ENCODE results near the gene UBASH3B.

The UBASH3B gene

DNA sequence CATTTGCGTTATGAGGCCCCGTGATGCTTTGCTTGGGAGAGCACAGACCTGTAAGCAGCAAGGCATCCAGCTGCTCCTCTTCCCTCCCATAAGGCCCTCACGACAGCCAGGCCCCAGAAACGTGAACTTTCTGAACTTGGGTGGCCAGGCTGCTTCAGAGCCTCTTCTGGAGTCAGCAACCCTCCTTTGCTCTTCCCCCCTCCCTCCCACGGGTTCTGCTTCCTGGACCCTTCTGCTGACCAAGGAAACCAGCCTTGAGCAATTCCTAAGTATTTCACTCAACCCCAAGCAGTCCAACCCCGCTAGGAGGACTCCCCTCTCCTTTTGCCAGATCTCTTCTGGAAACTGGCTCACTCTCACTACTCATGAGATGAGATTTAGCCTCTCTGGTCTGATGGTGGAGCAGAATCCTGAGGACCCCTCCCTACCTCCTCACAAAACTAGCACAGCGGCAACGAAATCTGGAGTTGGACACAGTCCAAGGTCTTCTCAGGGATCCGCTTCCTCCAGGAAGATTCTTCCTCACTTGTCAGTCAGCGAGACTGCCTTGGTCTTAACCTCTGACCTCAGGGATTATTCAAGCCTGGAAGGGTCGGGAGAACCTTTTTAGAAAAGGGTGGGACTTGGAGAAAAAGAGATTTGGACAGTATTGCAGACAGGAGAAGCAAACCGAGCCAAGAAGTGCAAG is 86.2 kb downstream of the UBASH3B start:
- Histone ChIP-seq H3K9me3 (ENCODE audit: control insufficient read depth in 1 of 2, low read length in 2 of 2) (no peaks in the 10 kb centered on the region), H3K9ac (ENCODE audit: low read depth in 1 of 2, low read length in 2 of 2) (no peak overlapping the region), H3K36me3 (ENCODE audit: control insufficient read depth in 1 of 2, insufficient read depth in 2 of 2, low read length in 2 of 2) (no peaks in the 10 kb centered on the region), H3K4me3 (ENCODE audit: low read depth in 1 of 2, low read length in 2 of 2) (no peak overlapping the region), H3K27me3 (ENCODE audit: control insufficient read depth in 1 of 2, insufficient read depth in 2 of 2, low read length in 2 of 2) (no peaks in the 10 kb centered on the region), H3K27ac (ENCODE audit: low read depth, low read length) (peak overlapping the region; percentile 52), H3K4me1 (ENCODE audit: control insufficient read depth in 1 of 2, insufficient read depth in 2 of 2, low read length in 2 of 2) (peaks cover 31 to 39% of the 10 kb centered on the region in 2 donors)

DNA sequence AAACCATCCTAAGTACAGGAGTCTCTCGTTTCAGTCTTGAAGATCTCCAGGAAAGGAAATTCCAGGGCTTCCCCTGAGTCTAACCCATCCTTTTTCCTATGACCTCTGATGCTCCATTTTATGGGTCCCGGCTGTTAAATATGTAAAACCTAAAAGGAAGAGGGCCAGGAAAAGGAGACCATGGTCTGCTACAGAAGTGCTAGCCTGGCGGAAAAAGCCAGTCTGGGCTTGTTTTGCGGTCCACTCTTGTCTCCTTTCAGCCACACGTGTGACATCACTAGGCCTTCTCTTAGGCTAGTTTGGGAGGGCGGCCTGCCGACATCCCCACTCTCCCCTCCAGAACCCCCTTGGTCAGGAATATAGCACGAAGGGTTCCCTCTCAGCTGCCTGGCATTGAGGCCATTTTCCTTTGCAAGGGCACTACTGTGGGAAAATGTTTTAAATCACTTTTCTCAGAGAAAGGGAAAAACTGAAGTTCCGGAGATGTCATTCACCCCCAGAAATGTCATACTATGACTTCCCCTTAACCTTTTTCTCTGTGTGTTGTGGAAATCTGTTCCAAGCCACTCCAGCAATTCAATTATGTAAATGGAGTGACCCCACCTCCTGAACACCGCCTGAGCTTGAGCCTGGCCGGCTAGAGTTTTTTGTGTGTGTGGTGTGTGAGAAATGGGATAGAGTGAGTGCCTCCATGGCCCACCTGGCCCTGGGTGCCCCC is 86.9 kb downstream of the UBASH3B start:
- H3K36me3 ChIP-seq (ENCODE audit: control insufficient read depth in 1 of 2, insufficient read depth in 2 of 2, low read length in 2 of 2): no peaks in the 10 kb centered on the region
- H3K27ac ChIP-seq (ENCODE audit: low read depth, low read length): peak overlapping the region; percentile 52
- H3K9ac ChIP-seq (ENCODE audit: low read depth in 1 of 2, low read length in 2 of 2): no peak overlapping the region
- H3K4me3 ChIP-seq (ENCODE audit: low read depth in 1 of 2, low read length in 2 of 2): no peak overlapping the region
- no peaks in the 10 kb centered on the region for H3K27me3 ChIP-seq (ENCODE audit: control insufficient read depth in 1 of 2, insufficient read depth in 2 of 2, low read length in 2 of 2)
- H3K4me1 ChIP-seq (ENCODE audit: control insufficient read depth in 1 of 2, insufficient read depth in 2 of 2, low read length in 2 of 2): peaks cover 33 to 42% of the 10 kb centered on the region in 2 donors
- H3K9me3 ChIP-seq (ENCODE audit: control insufficient read depth in 1 of 2, low read length in 2 of 2): no peaks in the 10 kb centered on the region

DNA sequence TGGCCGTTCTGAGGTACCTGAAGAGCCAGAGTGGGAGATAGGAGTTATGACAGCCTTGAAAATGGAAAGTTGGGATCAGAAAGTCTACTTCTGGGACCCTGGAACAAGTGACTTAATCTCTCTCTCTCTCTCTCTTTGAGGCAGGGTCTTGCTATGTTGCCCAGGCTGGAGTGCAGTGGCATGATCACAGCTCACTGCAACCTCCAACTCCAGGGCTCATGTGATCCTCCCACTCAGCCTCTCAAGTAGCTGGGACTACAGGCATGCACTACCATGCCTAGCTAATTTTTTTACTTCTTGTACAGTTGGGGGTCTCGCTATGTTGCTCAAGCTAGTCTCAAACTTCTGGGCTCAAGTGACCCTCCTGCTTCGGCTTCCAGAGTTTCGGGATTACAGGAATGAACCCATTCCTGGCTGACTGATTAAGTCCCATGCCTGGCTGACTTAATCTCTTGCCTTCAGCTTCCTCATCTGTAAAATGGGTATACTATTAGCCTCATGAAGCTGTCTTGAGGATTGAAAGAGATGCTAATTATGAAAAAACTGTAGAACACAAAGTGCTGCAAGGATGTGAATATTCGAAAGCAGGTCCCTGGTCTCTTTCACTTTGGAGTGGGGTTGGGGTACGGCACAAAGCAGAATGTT is 87.7 kb downstream of the UBASH3B start:
- Histone ChIP-seq H3K4me1 (ENCODE audit: control insufficient read depth in 1 of 2, insufficient read depth in 2 of 2, low read length in 2 of 2) (peaks cover 33 to 41% of the 10 kb centered on the region in 2 donors), H3K9me3 (ENCODE audit: control insufficient read depth in 1 of 2, low read length in 2 of 2) (no peaks in the 10 kb centered on the region), H3K9ac (ENCODE audit: low read depth in 1 of 2, low read length in 2 of 2) (peak overlapping the region; percentile 26 to 52), H3K27me3 (ENCODE audit: control insufficient read depth in 1 of 2, insufficient read depth in 2 of 2, low read length in 2 of 2) (no peaks in the 10 kb centered on the region), H3K27ac (ENCODE audit: low read depth, low read length) (peak overlapping the region; percentile 46), H3K36me3 (ENCODE audit: control insufficient read depth in 1 of 2, insufficient read depth in 2 of 2, low read length in 2 of 2) (no peaks in the 10 kb centered on the region), H3K4me3 (ENCODE audit: low read depth in 1 of 2, low read length in 2 of 2) (peak overlapping the region in 1 of 2 donors; percentile 7)

DNA sequence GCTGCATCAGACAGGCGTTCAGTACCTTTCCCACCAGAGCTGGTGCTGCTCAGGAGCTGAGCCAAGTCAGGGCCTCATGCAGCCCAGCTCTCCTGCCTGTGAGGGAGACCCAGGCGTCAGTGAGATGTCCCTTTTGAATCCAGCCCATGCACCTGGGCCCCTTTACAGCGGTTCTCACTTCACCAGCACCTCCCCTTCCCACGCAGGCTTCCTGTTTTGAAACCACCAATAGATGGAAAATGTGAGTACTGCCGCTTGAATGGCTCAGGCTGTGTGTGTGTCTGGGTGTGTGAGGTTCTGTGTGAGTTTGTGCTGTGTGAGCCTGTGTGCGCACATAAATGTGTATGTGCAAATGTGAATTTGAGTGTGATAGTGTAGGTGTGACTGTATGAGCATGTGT is 88.4 kb downstream of the UBASH3B start:
- Histone ChIP-seq H3K27ac (ENCODE audit: low read depth, low read length) (no peak overlapping the region), H3K9ac (ENCODE audit: low read depth in 1 of 2, low read length in 2 of 2) (peak overlapping the region; percentile 26 to 52), H3K4me1 (ENCODE audit: control insufficient read depth in 1 of 2, insufficient read depth in 2 of 2, low read length in 2 of 2) (peaks cover 37 to 42% of the 10 kb centered on the region in 2 donors), H3K36me3 (ENCODE audit: control insufficient read depth in 1 of 2, insufficient read depth in 2 of 2, low read length in 2 of 2) (no peaks in the 10 kb centered on the region), H3K27me3 (ENCODE audit: control insufficient read depth in 1 of 2, insufficient read depth in 2 of 2, low read length in 2 of 2) (no peaks in the 10 kb centered on the region), H3K4me3 (ENCODE audit: low read depth in 1 of 2, low read length in 2 of 2) (peak overlapping the region in 1 of 2 donors; percentile 32), H3K9me3 (ENCODE audit: control insufficient read depth in 1 of 2, low read length in 2 of 2) (no peaks in the 10 kb centered on the region)

DNA sequence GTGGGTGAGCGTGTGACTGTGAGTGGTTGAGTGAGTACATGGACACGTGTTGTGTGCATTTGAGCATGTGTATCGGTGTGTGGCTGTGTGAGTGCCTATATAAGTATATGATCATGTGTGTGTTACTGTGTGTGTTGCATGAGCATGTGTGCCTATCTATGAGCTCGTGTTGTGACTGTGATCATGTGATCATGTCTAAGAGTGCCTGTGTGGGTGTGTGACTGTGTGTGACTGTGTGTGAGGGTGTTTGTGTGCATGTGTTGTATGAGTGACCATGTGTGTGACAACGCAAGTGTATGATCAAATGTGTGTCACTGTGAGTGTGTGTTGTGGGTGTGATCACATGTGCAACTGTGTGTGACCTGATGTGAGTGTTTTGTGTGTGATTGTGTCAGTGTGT is 88.8 kb downstream of the UBASH3B start:
- no peaks in the 10 kb centered on the region for H3K9me3 ChIP-seq (ENCODE audit: control insufficient read depth in 1 of 2, low read length in 2 of 2)
- H3K36me3 ChIP-seq (ENCODE audit: control insufficient read depth in 1 of 2, insufficient read depth in 2 of 2, low read length in 2 of 2): no peaks in the 10 kb centered on the region
- peak overlapping the region in 1 of 2 donors; percentile 52 for H3K9ac ChIP-seq (ENCODE audit: low read depth in 1 of 2, low read length in 2 of 2)
- peak overlapping the region in 1 of 2 donors; percentile 32 for H3K4me3 ChIP-seq (ENCODE audit: low read depth in 1 of 2, low read length in 2 of 2)
- H3K27ac ChIP-seq (ENCODE audit: low read depth, low read length): peak overlapping the region; percentile 28
- H3K27me3 ChIP-seq (ENCODE audit: control insufficient read depth in 1 of 2, insufficient read depth in 2 of 2, low read length in 2 of 2): no peaks in the 10 kb centered on the region
- H3K4me1 ChIP-seq (ENCODE audit: control insufficient read depth in 1 of 2, insufficient read depth in 2 of 2, low read length in 2 of 2): peaks cover 41 to 42% of the 10 kb centered on the region in 2 donors

DNA sequence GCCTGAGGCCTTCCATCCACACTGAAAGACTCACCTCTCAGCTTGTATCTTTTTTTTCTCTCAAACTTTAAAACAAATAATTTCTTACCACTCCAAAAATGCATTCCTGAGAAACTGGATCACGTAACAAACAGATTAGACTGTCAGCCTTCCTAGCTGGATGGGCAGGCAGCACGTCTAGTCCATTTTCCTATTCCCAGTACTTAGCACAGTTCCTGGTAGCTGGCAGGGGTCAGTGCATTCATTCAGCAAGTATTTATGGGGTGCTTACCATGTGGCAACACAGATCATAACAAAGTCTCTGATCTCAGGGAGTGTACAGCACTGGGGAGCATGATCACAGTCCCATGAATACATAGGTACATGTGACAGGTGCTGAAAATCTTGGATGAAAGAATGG is 89.6 kb downstream of the UBASH3B start:
- no peaks in the 10 kb centered on the region for H3K27me3 ChIP-seq (ENCODE audit: control insufficient read depth in 1 of 2, insufficient read depth in 2 of 2, low read length in 2 of 2)
- H3K4me3 ChIP-seq (ENCODE audit: low read depth in 1 of 2, low read length in 2 of 2): no peak overlapping the region
- no peaks in the 10 kb centered on the region for H3K9me3 ChIP-seq (ENCODE audit: control insufficient read depth in 1 of 2, low read length in 2 of 2)
- H3K27ac ChIP-seq (ENCODE audit: low read depth, low read length): no peak overlapping the region
- no peaks in the 10 kb centered on the region for H3K36me3 ChIP-seq (ENCODE audit: control insufficient read depth in 1 of 2, insufficient read depth in 2 of 2, low read length in 2 of 2)
- H3K9ac ChIP-seq (ENCODE audit: low read depth in 1 of 2, low read length in 2 of 2): no peak overlapping the region
- H3K4me1 ChIP-seq (ENCODE audit: control insufficient read depth in 1 of 2, insufficient read depth in 2 of 2, low read length in 2 of 2): peaks cover 42 to 43% of the 10 kb centered on the region in 2 donors

DNA sequence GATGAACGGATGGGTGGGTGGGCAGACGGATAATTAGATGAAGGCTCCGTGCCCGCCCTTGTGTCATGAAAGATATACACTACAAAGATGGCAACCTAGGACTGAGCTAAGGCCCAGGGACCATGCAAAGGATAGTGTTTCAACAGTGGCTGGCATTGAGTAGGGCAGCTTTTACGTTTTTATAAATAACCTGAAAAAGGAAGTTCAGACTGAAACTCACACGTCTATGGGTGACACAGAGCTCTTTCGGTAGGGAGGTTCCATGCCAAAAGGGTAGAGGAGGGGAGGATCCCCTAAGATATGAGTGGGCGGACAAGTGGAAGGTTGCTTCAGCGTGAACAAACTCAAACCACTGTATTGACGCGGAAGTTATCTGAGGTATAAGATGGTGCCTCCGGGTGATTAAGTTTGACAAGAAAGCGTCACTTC is 90.5 kb downstream of the UBASH3B start:
- no peak overlapping the region for H3K4me3 ChIP-seq (ENCODE audit: low read depth in 1 of 2, low read length in 2 of 2)
- H3K9me3 ChIP-seq (ENCODE audit: control insufficient read depth in 1 of 2, low read length in 2 of 2): no peaks in the 10 kb centered on the region
- no peak overlapping the region for H3K27ac ChIP-seq (ENCODE audit: low read depth, low read length)
- H3K27me3 ChIP-seq (ENCODE audit: control insufficient read depth in 1 of 2, insufficient read depth in 2 of 2, low read length in 2 of 2): no peaks in the 10 kb centered on the region
- H3K36me3 ChIP-seq (ENCODE audit: control insufficient read depth in 1 of 2, insufficient read depth in 2 of 2, low read length in 2 of 2): no peaks in the 10 kb centered on the region
- H3K9ac ChIP-seq (ENCODE audit: low read depth in 1 of 2, low read length in 2 of 2): no peak overlapping the region
- peaks cover 42 to 43% of the 10 kb centered on the region in 2 donors for H3K4me1 ChIP-seq (ENCODE audit: control insufficient read depth in 1 of 2, insufficient read depth in 2 of 2, low read length in 2 of 2)

DNA sequence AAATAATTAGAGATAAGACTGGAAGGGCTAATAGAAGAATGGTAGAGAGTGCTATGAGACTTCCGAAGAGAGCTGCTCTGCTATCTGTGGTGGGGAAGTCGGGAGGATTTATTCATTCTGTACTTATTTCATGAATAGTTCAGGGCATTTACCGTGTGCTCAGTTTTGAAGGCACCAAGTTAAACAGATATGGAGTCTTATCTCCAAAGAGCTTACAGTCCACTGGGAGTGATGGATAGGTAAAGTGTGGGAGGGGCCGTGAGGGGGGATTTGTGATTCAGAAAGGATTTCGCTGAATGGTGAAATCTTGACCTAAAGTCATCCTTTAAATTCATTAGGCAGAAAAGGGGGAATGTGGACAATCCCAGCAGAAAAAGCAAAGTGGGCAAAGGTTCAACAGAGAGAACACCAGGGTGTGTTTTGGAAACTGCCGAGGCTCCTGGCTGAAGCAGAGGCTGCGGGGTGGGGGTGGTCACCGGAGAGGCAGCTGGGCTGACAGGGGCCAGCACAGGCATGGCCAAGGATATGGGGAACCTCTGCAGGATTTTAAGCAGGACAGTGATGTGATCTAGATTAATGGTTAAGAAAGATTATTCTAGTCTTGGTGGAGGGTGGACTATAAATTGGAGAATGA is 91.2 kb downstream of the UBASH3B start:
- H3K27me3 ChIP-seq (ENCODE audit: control insufficient read depth in 1 of 2, insufficient read depth in 2 of 2, low read length in 2 of 2): no peaks in the 10 kb centered on the region
- H3K4me1 ChIP-seq (ENCODE audit: control insufficient read depth in 1 of 2, insufficient read depth in 2 of 2, low read length in 2 of 2): peaks cover 37% of the 10 kb centered on the region in 2 donors
- no peaks in the 10 kb centered on the region for H3K36me3 ChIP-seq (ENCODE audit: control insufficient read depth in 1 of 2, insufficient read depth in 2 of 2, low read length in 2 of 2)
- no peak overlapping the region for H3K4me3 ChIP-seq (ENCODE audit: low read depth in 1 of 2, low read length in 2 of 2)
- H3K27ac ChIP-seq (ENCODE audit: low read depth, low read length): no peak overlapping the region
- H3K9me3 ChIP-seq (ENCODE audit: control insufficient read depth in 1 of 2, low read length in 2 of 2): no peaks in the 10 kb centered on the region
- no peak overlapping the region for H3K9ac ChIP-seq (ENCODE audit: low read depth in 1 of 2, low read length in 2 of 2)

DNA sequence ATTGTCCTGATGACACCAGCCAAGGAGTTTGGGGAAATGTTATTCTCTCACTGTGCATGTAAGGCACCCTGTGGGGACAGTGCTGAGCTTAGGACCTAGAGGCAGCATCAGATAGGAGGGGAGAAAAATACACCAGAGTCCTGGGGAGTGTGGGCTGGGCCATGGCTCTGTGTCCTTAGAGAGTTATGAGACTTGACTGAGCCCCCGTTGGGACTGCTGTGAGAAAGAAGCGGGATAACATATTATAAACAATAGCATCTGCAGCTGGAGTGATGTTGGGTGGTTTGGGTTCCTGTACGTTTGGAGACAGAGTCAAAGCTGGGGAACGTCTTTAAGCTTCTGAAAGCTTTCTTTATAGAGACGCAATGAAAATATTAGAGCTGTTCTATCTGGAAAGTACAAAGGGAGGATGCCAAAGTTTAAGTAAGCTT is 91.8 kb downstream of the UBASH3B start:
- H3K36me3 ChIP-seq (ENCODE audit: control insufficient read depth in 1 of 2, insufficient read depth in 2 of 2, low read length in 2 of 2): no peaks in the 10 kb centered on the region
- no peak overlapping the region for H3K4me3 ChIP-seq (ENCODE audit: low read depth in 1 of 2, low read length in 2 of 2)
- no peaks in the 10 kb centered on the region for H3K27me3 ChIP-seq (ENCODE audit: control insufficient read depth in 1 of 2, insufficient read depth in 2 of 2, low read length in 2 of 2)
- H3K9me3 ChIP-seq (ENCODE audit: control insufficient read depth in 1 of 2, low read length in 2 of 2): no peaks in the 10 kb centered on the region
- H3K4me1 ChIP-seq (ENCODE audit: control insufficient read depth in 1 of 2, insufficient read depth in 2 of 2, low read length in 2 of 2): peaks cover 31 to 33% of the 10 kb centered on the region in 2 donors
- no peak overlapping the region for H3K9ac ChIP-seq (ENCODE audit: low read depth in 1 of 2, low read length in 2 of 2)
- H3K27ac ChIP-seq (ENCODE audit: low read depth, low read length): no peak overlapping the region
